Measurements from ENCODE around the gene HYDIN.

The HYDIN gene

DNA sequence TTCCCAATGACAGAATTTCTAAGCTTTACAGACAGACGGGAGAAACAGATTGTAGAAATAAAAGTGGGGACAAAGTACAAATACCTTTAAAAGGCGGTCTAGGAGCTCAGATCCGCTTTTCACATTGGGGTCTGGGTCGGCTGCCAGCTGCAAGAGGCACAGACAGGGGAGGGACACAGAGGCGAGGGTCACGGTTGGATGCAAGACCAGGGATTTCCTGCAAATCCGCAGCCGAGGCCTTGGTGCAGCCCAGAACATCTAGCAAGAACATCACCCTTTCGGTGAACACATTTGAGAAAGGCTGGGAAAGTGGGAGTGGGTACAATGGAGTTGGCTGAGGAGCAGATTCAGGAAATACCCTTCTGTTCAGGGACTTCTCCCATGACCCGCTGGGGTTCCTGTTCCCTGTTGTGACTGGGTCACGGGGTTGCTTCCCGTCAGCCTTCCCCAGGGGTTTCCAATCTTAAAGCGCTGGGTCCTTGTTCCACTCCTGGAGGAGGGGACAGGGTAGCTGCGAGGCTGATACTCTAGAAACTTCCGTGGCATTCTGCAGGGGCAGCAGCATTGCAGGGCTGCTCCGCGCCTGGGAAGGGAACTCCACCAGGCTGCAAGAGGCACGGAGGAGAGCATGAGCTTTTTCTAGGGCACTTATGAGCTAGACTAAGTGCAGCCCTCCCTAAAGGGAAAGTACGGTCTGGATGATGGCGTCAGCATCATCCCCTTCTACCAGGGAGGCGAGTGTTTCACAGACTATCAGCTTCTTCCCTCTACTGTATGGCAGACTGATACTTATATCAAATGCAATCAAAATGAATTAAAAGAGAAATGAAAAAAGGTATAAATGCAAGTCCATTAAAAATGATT, 445.6 kb downstream of the HYDIN start:
- ATAC-seq, result no peak

DNA sequence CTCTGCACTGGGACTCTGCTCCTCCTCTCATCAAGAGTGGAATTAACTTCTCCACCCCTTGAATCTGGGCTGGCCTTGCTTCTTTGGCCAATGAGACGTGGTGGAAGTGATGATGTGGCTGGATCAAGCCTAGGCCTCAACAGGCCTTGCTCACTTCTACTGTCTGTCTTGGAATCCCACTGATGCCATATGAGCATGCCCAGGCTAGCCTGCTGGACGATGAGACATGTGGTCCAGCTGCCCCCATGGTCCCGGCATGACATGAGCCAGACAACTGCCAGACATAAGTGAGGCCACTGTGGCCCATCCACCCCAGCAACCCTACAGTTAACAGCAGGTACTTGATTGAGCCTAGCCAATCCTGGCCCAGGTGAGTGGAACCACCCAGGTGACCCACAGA, 448.3 kb downstream of the HYDIN start:
- ATAC-seq, result no peak

GRCh38 chr16:70781800-70782199, 448.7 kb downstream of the HYDIN start:
- ATAC-seq, result no peak

GRCh38 chr16:70780546-70780945, 450.0 kb downstream of the HYDIN start:
- ATAC-seq, result no peak

GRCh38 chr16:70779361-70779760, 451.2 kb downstream of the HYDIN start:
- ATAC-seq, result no peak

GRCh38 chr16:70778901-70779309, 451.6 kb downstream of the HYDIN start:
- ATAC-seq, result no peak

DNA sequence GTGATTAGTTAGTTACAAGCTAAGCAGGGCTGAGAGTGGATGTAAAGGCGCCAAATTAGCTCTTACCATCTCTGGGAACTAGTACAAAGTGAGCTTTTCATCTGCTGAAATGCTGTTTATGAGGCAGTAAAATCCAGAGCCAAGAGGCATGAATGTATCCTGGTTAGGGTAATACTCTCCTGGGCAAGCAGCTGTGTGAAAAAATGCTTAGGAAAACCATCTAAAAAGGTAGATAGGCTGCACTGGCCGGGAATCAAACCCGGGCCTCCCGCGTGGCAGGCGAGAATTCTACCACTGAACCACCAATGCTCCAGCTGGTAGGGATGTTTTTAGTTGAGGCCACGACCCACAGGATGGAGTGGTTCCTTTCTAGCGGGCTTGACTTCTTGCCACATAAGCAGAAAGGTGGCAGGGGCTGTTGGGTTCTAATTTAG, 452.5 kb downstream of the HYDIN start:
- ATAC-seq, result no peak

DNA sequence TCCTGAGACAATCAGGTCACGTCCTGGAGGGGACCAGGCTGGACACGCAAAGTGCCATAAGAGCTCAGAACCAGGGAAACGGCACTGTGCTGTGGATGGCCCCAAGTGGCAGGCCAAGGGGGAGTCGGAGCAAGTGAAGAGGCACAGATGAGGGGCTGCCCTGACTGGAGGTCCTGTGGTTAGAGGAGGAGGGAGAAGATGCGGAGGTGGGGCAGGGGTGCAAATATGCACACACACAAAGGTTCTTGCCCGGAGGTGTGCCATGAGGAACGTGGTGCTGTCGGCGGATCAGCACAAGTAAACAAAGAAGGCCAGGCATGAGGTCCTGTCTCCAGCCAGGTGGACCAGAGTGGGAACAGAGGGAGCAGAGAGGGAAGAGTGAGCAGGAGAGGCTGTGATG, 453.0 kb downstream of the HYDIN start:
- ATAC-seq, result no peak

- no peak for ATAC-seq
Observed at GRCh38 chr16:70775399-70775798, 455.1 kb downstream of the HYDIN start.

DNA sequence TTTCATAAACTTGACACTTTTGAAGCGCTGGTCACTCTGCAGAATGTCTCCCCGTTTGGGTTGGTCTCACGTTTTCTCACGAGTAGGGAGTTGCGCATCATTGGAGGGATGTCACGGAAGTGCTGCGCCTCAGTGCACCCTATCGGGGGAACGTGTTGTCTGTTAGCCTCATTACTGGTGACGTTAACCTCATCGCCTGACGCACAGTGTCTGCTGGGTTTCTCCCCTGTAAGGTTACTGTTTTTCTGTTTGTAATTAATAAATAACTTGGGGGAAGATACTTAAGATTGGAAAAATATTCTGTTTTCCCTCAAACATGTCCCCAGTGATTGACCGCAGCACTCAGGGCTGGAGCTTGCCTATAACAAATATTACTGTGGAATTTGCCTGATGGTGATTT, 456.3 kb downstream of the HYDIN start:
- no peak for ATAC-seq

DNA sequence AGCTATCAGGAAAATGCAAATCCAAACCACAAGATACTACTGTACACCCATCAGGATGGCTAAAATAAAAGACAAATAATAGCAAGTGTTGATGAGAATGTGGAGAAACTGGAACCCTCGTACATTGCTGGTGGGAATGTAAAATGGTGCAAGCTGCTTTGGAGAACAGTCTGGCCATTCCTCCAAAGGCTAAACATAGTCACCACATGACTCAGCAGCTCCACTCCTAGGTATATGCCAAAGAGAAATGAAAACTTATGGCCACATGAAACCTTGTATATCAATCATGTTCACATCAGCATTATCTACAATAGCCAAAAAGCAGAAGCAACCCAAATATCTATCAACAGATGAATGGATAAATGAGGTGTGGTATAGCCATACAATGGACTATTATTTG, 458.0 kb downstream of the HYDIN start:
- no peak for ATAC-seq

- peak in 1 of 2 donors; percentile 49 for ATAC-seq
Observed at GRCh38 chr16:70770626-70771552, 459.6 kb downstream of the HYDIN start.

DNA sequence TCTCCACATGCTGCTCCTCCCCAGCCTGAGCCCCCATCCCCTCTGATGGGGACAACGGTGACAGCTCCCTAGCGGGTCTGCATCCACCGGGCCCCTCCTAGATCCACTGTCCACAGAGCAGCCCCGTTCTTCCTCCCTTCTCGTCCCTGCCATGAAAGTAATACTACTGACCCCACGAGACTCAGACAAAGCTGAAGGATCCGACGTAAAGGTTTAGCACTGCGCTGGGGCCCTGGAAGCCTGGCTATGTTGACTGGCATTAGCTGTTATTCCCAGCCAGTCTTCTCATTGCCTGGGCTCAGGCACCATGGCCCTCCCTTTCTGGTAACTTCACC, 460.3 kb downstream of the HYDIN start:
- ATAC-seq, result no peak

DNA sequence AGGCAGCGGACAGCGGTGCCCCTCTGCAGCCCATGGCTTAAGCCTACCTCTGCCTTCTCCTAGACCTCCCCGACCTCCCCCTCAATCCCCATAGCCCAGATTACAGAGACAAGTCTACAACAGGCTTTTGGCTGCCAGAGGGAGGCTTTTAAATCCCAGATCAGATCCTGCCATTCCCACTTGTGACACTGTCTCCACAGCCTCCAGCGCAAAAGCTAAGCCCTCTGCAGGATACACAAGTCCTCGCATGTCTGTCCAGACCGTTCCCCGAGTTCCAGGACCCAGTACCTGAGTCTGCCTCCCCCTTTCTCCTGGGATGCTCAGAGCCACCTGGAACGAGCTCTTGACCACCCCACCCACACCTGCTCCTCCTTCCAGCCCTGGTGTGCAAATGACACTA, 460.8 kb downstream of the HYDIN start:
- no peak for ATAC-seq

GRCh38 chr16:70769131-70769530, 461.4 kb downstream of the HYDIN start:
- ATAC-seq, result no peak

DNA sequence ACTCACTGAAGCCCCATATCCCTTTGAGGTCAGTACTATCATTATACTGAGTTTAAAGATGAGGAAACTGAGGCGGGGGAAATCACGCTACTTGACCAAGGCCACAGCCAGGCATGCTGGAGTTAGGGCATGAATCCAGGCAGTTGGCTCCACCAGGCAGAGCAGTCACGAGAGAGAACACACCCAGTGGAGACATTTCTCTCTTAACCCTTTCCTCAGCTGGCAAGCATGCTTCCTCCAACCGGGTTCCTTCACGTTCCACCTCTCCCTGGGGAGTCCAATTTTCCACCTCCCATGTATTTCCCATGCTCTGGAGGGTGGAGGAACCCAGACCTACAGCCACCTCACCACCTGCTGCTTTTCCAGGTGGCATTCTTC, 462.3 kb downstream of the HYDIN start:
- ATAC-seq, result no peak

GRCh38 chr16:70767377-70768202, 462.9 kb downstream of the HYDIN start:
- no peak for ATAC-seq

- no peak for ATAC-seq
Observed at GRCh38 chr16:70766658-70767057, 463.9 kb downstream of the HYDIN start.

DNA sequence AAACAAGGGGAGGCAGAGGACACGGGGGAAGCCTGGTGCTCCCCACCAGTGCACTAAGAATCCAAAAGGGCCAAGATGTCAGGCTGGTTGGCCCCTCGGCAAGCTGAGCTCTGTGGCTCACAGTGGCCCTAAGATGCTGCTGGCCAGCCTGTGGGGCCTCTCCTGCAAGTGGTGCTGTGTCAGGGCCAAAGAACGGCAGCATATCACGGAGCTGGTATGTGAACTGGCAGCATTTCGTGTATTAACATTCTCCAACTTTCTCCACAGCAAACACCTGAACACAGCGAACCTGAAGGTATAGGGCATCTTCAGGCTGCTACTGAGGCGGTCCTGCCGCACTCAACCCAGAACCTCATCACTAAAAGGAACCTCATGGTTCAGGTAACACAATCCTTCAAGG, 464.3 kb downstream of the HYDIN start:
- no peak for ATAC-seq

- no peak for ATAC-seq
Observed at GRCh38 chr16:70765491-70765890, 465.0 kb downstream of the HYDIN start.

GRCh38 chr16:70764632-70765031, 465.9 kb downstream of the HYDIN start:
- no peak for ATAC-seq

DNA sequence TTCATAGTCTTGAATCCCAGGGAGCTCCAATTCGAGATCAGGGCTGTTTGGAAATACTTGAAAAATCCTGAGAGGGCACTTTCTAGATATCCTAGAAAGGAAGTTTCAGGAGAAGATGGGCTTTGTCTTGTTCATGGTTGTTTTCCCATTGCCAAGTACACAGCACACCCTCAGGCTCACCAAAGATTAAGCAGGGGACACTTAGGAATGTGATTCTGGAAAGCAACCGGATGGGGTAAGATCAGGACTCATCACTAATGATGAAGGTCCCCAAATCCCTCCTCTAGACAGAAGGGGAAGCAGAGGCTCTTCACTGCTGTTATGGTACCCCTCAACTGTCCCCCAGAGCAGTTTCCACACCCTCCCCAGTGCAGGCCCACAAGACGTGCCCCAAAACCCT, 470.3 kb downstream of the HYDIN start:
- no peak for ATAC-seq

GRCh38 chr16:70759666-70760065, 470.9 kb downstream of the HYDIN start:
- ATAC-seq, result no peak
